K562 (cell line): ENCODE results near the gene TLDC2. TPM values are rescaled to one million over a fixed set of nuclear protein-coding genes. Genes with fewer than 3 reads are reported as not detected.

Experiments
- E4F1 ChIP-seq: fragments of 250-450 bp; sonication (Bioruptor Pico); IDR thresholded peaks from 2 replicates; pipeline ENCODE4 v1.5.0; 2021; ENCODE audit warnings: mild to moderate bottlenecking, borderline replicate concordance
- FOXM1 ChIP-seq, 2 experiments: fragments of 450-650 bp in 1 of 2; sonication (generic) in 1 of 2; formaldehyde crosslinking in 1 of 2; IDR thresholded peaks; 2 replicates each; pipeline versions ENCODE4 v1.6.1 to v1.9.0; 2017 to 2022; ENCODE audit warnings: low read depth in 2 of 2, mild to moderate bottlenecking in 2 of 2, missing genetic modification reagents in 1 of 2, moderate library complexity in 1 of 2
- MEF2A ChIP-seq: IDR thresholded peaks from 2 replicates; pipeline ENCODE4 v1.6.1; 2011; ENCODE audit warnings: low read depth, mild to moderate bottlenecking, low read length, moderate library complexity; ENCODE audit not compliant: control insufficient read depth
- NFE2L1 ChIP-seq: fragments of 450-650 bp; IDR thresholded peaks from 2 replicates; pipeline ENCODE4 v1.6.1; 2016; ENCODE audit warnings: missing genetic modification characterization, low read depth, mild to moderate bottlenecking, missing compliant biosample characterization, moderate library complexity, borderline replicate concordance
- RCOR1 ChIP-seq, 2 experiments: IDR thresholded peaks; 2 replicates each; pipeline ENCODE4 v1.6.1; 2012; ENCODE audit warnings: low read depth in 2 of 2, low read length in 2 of 2, borderline replicate concordance in 1 of 2, improper control_type of control experiment in 1 of 2
- SMARCB1 ChIP-seq: IDR thresholded peaks from 2 replicates; pipeline ENCODE4 v1.6.1; 2011; ENCODE audit warnings: improper control_type of control experiment, low read depth; ENCODE audit not compliant: insufficient read length
- ZBTB12 ChIP-seq: fragments of 250-450 bp; sonication (Bioruptor Pico); IDR thresholded peaks from 2 replicates; pipeline ENCODE4 v1.4.0; 2020
- ZBTB7A ChIP-seq: IDR thresholded peaks from 2 replicates; pipeline ENCODE4 v1.6.1; 2011; ENCODE audit warnings: low read depth, mild to moderate bottlenecking, low read length, moderate library complexity, borderline replicate concordance; ENCODE audit not compliant: control insufficient read depth
- ZFX ChIP-seq: sonication (generic); formaldehyde crosslinking; IDR thresholded peaks from 2 replicates; pipeline ENCODE4 v1.8.0; 2022; ENCODE audit warnings: mild to moderate bottlenecking, missing genetic modification reagents, moderate library complexity
- ZNF282 ChIP-seq: sonication (generic); formaldehyde crosslinking; IDR thresholded peaks from 2 replicates; pipeline ENCODE4 v1.8.1; 2023; ENCODE audit warnings: missing genetic modification reagents
- ZNF551 ChIP-seq: fragments of 250-450 bp; sonication (Bioruptor Pico); IDR thresholded peaks from 2 replicates; pipeline ENCODE4 v1.5.0; 2021; ENCODE audit warnings: mild to moderate bottlenecking, moderate library complexity
- ZNF589 ChIP-seq: fragments of 200-800 bp; sonication (Bioruptor generic); IDR thresholded peaks from 2 replicates; pipeline ENCODE4 v1.6.1; 2016; ENCODE audit warnings: low read depth, missing genetic modification characterization, missing compliant biosample characterization
- ZNF592 ChIP-seq: fragments of 450-650 bp; IDR thresholded peaks from 2 replicates; pipeline ENCODE4 v1.6.1; 2017; ENCODE audit warnings: antibody characterized with exemption, mild to moderate bottlenecking
- polyA plus RNA-seq, 8 experiments: library from polyadenylated mRNA; depleted of rRNA in 4 of 8; stranded (reverse) in 5 of 8; unstranded in 3 of 8; fragments of >200 nt; fragmentation: Nextera tagmentation in 2 of 8; fragmentation: Illumina TruSeq in 1 of 8; extraction: Ambion mirVana in 2 of 8; extraction: Trizol in 1 of 8; gene quantifications; 2 replicates each; pipeline versions ENCODE4 v1.2.1 to v1.2.3, GENCODE V29; 2011 to 2014; ENCODE audit warnings: inconsistent platforms in 1 of 8, missing spikeins in 1 of 8
- total RNA-seq, 7 experiments: library from RNA; depleted of rRNA in 6 of 7; stranded (reverse); fragments of >200 nt in 6 of 7; fragmentation: Illumina TruSeq in 2 of 7; extraction: Trizol in 2 of 7; gene quantifications; 2 replicates each; pipeline versions ENCODE4 v1.2.1 to v1.2.3, GENCODE V29; 2011 to 2021; ENCODE audit warnings: low replicate concordance in 1 of 7
- TF ChIP-seq, protein P1 (sequence below): fragments of 450-650 bp; formaldehyde crosslinking; IDR thresholded peaks from 2 replicates; pipeline ENCODE4 v1.4.0; 2020; ENCODE audit warnings: mild to moderate bottlenecking, moderate library complexity

The TLDC2 gene
- total and polyA plus RNA-seq, 9 of the 15 experiments (the other 6 are each of a cell fraction or from before 2014, with no cell fraction given), result not detected

- TF ChIP-seq E4F1 (CRISPR knock-in tag) (no peak), FOXM1 (IDR thresholded peaks at IDR 0.05; ENCODE audit: low read depth) (peak; percentile 99), FOXM1 (CRISPR knock-in tag; IDR thresholded peaks at IDR 0.05; ENCODE audit: low read depth) (peak; percentile 100), ZNF282 (CRISPR knock-in tag) (no peak), ZBTB12 (CRISPR knock-in tag) (no peak), ZNF589 (CRISPR knock-in tag) (no peak), ZNF592 (peak; percentile 88), MEF2A (no peak), ZNF551 (CRISPR knock-in tag) (no peak), ZBTB7A (peak; percentile 95), RCOR1 (IDR thresholded peaks at IDR 0.05; ENCODE audit: borderline replicate concordance in 1 of 2, low read depth in 2 of 2, low read length in 2 of 2) (peak in 1 of 2 experiments; percentile 19; a peak in 1 of 4 replicates), ZFX (CRISPR knock-in tag) (peak; percentile 64; the same call in 1 of the 2 replicates), SMARCB1 (no peak), NFE2L1 (tag) (no peak)
- TF ChIP-seq, protein P1, sequence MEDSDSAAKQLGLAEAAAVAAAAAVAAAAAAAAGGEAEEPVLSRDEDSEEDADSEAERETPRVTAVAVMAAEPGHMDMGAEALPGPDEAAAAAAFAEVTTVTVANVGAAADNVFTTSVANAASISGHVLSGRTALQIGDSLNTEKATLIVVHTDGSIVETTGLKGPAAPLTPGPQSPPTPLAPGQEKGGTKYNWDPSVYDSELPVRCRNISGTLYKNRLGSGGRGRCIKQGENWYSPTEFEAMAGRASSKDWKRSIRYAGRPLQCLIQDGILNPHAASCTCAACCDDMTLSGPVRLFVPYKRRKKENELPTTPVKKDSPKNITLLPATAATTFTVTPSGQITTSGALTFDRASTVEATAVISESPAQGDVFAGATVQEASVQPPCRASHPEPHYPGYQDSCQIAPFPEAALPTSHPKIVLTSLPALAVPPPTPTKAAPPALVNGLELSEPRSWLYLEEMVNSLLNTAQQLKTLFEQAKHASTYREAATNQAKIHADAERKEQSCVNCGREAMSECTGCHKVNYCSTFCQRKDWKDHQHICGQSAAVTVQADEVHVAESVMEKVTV, result no peak
Observed at GRCh38 chr20:36835453-36836198, 40.3 kb upstream of the TLDC2 start (continued).
